ENCODE data around the gene FHIP1A. TPM values are rescaled to one million over a fixed set of nuclear protein-coding genes. Genes with fewer than 3 reads are reported as not detected.

The FHIP1A gene
- total RNA-seq, 1 donor from 2014 or later, result not detected

- no peak overlapping the region for H3K4me3 Mint-ChIP-seq
- H3K9me3 Mint-ChIP-seq, result no peaks in the 10 kb centered on the region
- no peaks in the 10 kb centered on the region for H3K36me3 Mint-ChIP-seq (ENCODE audit: low read depth)
- intact Hi-C loops (cut with micrococcal nuclease), result no loop called here
- H3K27me3 Mint-ChIP-seq, result peaks cover 16% of the 10 kb centered on the region
- H3K4me1 Mint-ChIP-seq, result no peaks in the 10 kb centered on the region
- H3K27ac Mint-ChIP-seq, result no peak overlapping the region
- no peak for DNase-seq
Observed at GRCh38 chr4:151446208-151446607, 37.2 kb downstream of the FHIP1A start.

GRCh38 chr4:151454513-151454912, 45.5 kb downstream of the FHIP1A start:
- Mint-ChIP-seq H3K9me3 (no peaks in the 10 kb centered on the region), H3K4me1 (no peaks in the 10 kb centered on the region), H3K27me3 (peaks cover 8% of the 10 kb centered on the region), H3K27ac (no peak overlapping the region), H3K4me3 (no peak overlapping the region), H3K36me3 (ENCODE audit: low read depth) (no peaks in the 10 kb centered on the region)
- no peak for DNase-seq
- intact Hi-C loops (cut with micrococcal nuclease), result no loop called here

- intact Hi-C loops (cut with micrococcal nuclease), result no loop called here
- no peak for DNase-seq
- no peak overlapping the region for H3K27ac Mint-ChIP-seq
Observed at GRCh38 chr4:151455212-151455611, 46.2 kb downstream of the FHIP1A start.

GRCh38 chr4:151458148-151458547, 49.2 kb downstream of the FHIP1A start:
- H3K36me3 Mint-ChIP-seq (ENCODE audit: low read depth), result no peaks in the 10 kb centered on the region
- H3K4me1 Mint-ChIP-seq, result no peaks in the 10 kb centered on the region
- peaks cover 11% of the 10 kb centered on the region for H3K27me3 Mint-ChIP-seq
- H3K4me3 Mint-ChIP-seq, result no peak overlapping the region
- H3K27ac Mint-ChIP-seq, result no peak overlapping the region
- DNase-seq, result no peak
- no peaks in the 10 kb centered on the region for H3K9me3 Mint-ChIP-seq
- intact Hi-C loops (cut with micrococcal nuclease), result no loop called here

More at GRCh38 chr4:151455212-151455611, 46.2 kb downstream of the FHIP1A start:
- H3K4me1 Mint-ChIP-seq, result no peaks in the 10 kb centered on the region
- peaks cover 10% of the 10 kb centered on the region for H3K27me3 Mint-ChIP-seq
- no peak overlapping the region for H3K4me3 Mint-ChIP-seq
- no peaks in the 10 kb centered on the region for H3K36me3 Mint-ChIP-seq (ENCODE audit: low read depth)
- no peaks in the 10 kb centered on the region for H3K9me3 Mint-ChIP-seq

Other genes starting within 250 kb of the FHIP1A start
- gene PRSS48, start 132.0 kb upstream of the FHIP1A start, total RNA-seq, result not detected in 2 replicates
- not detected in 2 replicates for gene SH3D19, start 83.6 kb upstream of the FHIP1A start, total RNA-seq